Fibroblast of lung (primary cell): ENCODE measurements around the gene TJP2.

ENCODE experiments used
- CTCF ChIP-seq, 2 donors: IDR thresholded peaks in 1 of 2; conservative IDR thresholded peaks in 1 of 2; 1 replicate in 1 of 2; 2 replicates in 1 of 2; pipeline ENCODE4 v1.5.1; 2011 to 2012; ENCODE audit warnings: low read length in 2 of 2, control low read depth in 1 of 2, inconsistent platforms in 1 of 2, low read depth in 1 of 2, mild to moderate bottlenecking in 1 of 2
- EZH2 ChIP-seq: IDR thresholded peaks from 2 replicates; pipeline ENCODE4 v1.5.1; 2012; ENCODE audit warnings: low read length, control low read depth, mild to moderate bottlenecking; ENCODE audit errors: missing control alignments

- TF ChIP-seq CTCF (conservative IDR thresholded peaks at IDR 0.05 in 1 of 2, IDR thresholded peaks at IDR 0.05 in 1 of 2; ENCODE audit: low read depth in 1 of 2, low read length in 2 of 2) (no peak), EZH2 (no peak)
Measured at GRCh38 chr9:69131682-69132081, 42.4 kb upstream of the TJP2 start.
